ENCODE measurements around the gene BHLHE40.

The BHLHE40 gene

DNA sequence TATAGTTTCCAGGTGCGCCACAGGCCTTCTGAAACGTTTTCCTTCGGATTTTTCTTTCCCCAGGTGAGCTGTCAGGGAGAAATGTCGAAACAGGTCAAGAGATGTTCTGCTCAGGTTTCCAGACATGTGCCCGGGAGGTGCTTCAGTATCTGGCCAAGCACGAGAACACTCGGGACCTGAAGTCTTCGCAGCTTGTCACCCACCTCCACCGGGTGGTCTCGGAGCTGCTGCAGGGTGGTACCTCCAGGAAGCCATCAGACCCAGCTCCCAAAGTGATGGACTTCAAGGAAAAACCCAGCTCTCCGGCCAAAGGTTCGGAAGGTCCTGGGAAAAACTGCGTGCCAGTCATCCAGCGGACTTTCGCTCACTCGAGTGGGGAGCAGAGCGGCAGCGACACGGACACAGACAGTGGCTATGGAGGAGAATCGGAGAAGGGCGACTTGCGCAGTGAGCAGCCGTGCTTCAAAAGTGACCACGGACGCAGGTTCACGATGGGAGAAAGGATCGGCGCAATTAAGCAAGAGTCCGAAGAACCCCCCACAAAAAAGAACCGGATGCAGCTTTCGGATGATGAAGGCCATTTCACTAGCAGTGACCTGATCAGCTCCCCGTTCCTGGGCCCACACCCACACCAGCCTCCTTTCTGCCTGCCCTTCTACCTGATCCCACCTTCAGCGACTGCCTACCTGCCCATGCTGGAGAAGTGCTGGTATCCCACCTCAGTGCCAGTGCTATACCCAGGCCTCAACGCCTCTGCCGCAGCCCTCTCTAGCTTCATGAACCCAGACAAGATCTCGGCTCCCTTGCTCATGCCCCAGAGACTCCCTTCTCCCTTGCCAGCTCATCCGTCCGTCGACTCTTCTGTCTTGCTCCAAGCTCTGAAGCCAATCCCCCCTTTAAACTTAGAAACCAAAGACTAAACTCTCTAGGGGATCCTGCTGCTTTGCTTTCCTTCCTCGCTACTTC, 3.8 kb downstream of the BHLHE40 start:
- in situ Hi-C loops (cut with MboI; ENCODE audit: low sequenced_read_pairs) = loop anchor here (25.0 kb wide), 1 partner anchor 271 kb away; no protein-coding TSS in a partner anchor

DNA sequence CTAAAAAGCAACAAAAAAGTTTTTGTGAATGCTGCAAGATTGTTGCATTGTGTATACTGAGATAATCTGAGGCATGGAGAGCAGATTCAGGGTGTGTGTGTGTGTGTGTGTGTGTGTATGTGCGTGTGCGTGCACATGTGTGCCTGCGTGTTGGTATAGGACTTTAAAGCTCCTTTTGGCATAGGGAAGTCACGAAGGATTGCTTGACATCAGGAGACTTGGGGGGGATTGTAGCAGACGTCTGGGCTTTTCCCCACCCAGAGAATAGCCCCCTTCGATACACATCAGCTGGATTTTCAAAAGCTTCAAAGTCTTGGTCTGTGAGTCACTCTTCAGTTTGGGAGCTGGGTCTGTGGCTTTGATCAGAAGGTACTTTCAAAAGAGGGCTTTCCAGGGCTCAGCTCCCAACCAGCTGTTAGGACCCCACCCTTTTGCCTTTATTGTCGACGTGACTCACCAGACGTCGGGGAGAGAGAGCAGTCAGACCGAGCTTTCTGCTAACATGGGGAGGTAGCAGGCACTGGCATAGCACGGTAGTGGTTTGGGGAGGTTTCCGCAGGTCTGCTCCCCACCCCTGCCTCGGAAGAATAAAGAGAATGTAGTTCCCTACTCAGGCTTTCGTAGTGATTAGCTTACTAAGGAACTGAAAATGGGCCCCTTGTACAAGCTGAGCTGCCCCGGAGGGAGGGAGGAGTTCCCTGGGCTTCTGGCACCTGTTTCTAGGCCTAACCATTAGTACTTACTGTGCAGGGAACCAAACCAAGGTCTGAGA, 4.7 kb downstream of the BHLHE40 start:
- in situ Hi-C loops (cut with MboI; ENCODE audit: low sequenced_read_pairs) = loop anchor here (25.0 kb wide), 1 partner anchor 272 kb away; no protein-coding TSS in a partner anchor

DNA sequence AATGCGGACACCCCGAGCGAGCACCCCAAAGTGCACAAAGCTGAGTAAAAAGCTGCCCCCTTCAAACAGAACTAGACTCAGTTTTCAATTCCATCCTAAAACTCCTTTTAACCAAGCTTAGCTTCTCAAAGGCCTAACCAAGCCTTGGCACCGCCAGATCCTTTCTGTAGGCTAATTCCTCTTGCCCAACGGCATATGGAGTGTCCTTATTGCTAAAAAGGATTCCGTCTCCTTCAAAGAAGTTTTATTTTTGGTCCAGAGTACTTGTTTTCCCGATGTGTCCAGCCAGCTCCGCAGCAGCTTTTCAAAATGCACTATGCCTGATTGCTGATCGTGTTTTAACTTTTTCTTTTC, 5.3 kb downstream of the BHLHE40 start:
- in situ Hi-C loops (cut with MboI; ENCODE audit: low sequenced_read_pairs) = loop anchor here (25.0 kb wide), 1 partner anchor 272 kb away; no protein-coding TSS in a partner anchor

- in situ Hi-C loops (cut with MboI; ENCODE audit: low sequenced_read_pairs) = loop anchor here (25.0 kb wide), 1 partner anchor 273 kb away; no protein-coding TSS in a partner anchor
These were observed 6.3 kb downstream of the BHLHE40 start for GRCh38 chr3:4985330-4986174.

DNA sequence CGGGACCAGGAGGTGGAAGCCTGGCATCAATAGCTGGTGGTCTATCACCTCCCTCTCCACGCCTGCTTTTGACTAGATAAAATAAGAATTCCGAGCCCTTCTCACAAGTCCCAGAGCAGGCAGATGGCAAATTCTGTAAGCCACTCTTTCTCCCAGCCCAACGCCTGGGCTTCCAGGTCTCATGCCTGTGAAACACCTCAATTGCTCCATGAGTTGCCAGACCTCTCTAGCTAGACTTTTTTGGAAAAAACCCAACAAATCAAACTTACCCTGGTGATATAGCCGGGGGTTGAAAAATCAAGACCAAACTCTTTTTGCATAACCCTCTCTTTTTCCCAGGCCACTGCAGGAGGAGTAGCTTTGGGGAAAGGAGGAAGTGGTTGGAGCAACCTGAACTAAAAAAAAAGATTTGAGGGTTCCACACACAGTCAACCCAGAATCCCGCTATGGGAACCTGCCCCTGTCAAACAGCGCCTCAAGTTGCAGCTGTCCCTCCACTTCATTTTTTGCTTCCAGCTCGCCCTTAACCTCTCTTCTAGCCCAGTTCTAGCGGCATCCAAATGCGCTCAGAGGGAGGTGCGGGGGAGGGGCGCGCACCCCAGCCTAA, 7.0 kb downstream of the BHLHE40 start:
- in situ Hi-C loops (cut with MboI; ENCODE audit: low sequenced_read_pairs) = loop anchor here (25.0 kb wide), 1 partner anchor 274 kb away; no protein-coding TSS in a partner anchor

DNA sequence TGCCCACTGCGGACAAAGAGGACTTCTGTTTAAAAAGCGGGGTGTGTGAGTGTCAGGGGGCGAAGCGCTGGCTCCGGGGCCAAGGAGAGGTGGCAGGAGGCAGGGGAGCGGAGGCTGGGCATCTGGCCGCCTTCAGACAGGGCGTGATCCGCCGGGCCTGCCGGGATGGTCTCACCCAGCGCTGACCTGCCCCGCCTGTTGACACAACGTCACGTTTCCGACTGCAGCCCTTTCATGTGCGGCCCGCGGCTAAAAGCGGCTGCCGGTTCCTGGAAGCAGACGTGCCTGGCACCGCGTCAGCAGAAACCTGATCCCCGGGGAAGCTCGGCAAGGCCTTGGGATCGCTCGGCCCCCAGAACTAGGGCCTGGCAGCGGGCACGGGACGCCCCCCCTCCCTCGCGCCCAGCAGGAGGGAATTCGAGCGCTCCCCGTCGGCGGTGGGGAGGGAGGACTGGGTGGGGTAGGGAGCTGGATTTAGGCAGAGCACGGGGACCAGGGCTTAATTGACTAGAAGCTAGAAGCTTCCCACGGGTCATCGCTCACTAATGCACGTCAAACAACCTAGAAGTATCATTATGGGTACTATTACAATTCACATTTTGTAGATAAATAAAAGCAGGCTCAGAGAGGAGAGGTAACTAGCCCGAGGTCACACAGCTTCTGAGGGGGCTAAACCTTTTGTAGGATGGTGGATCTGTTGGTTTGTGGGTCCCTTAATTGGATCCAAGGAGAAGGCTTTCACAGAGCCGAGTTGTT, 7.7 kb downstream of the BHLHE40 start:
- in situ Hi-C loops (cut with MboI; ENCODE audit: low sequenced_read_pairs) = loop anchor here (25.0 kb wide), 1 partner anchor 275 kb away; no protein-coding TSS in a partner anchor

DNA sequence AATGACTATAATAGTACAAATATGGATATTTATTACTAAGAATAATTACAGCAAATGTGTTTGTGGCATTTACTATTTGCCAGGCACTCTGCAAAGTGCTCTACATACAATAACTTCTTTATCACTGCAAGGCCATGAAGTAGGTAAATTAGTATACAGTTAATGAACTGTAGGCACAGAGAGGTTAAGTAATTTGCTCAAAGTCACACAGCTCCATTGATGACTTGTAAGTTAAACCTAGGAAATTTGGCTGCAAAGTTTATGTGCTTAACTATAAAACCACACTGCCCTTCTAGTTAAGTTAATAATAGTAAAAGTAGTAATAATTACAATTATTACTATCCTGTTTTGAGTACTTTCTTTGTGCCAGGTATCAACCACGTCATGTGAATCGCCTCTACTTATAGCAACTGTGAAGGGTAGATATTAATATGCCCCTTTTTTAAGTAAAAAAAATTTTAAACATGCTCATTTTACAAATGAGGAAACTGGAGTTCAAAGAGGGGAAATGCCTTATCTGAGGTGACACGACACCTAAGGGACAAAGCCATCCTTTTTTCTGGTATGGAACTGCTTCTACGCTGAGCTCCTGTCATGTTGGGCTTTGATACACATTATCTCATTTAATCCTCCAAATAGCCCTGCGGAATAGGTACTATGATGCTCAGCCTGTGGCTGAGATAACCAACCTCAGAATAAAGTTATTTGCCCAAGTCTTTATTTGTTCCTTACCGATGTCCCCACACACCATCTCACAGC, 8.5 kb downstream of the BHLHE40 start:
- in situ Hi-C loops (cut with MboI; ENCODE audit: low sequenced_read_pairs) = loop anchor here (25.0 kb wide), 1 partner anchor 275 kb away; no protein-coding TSS in a partner anchor

DNA sequence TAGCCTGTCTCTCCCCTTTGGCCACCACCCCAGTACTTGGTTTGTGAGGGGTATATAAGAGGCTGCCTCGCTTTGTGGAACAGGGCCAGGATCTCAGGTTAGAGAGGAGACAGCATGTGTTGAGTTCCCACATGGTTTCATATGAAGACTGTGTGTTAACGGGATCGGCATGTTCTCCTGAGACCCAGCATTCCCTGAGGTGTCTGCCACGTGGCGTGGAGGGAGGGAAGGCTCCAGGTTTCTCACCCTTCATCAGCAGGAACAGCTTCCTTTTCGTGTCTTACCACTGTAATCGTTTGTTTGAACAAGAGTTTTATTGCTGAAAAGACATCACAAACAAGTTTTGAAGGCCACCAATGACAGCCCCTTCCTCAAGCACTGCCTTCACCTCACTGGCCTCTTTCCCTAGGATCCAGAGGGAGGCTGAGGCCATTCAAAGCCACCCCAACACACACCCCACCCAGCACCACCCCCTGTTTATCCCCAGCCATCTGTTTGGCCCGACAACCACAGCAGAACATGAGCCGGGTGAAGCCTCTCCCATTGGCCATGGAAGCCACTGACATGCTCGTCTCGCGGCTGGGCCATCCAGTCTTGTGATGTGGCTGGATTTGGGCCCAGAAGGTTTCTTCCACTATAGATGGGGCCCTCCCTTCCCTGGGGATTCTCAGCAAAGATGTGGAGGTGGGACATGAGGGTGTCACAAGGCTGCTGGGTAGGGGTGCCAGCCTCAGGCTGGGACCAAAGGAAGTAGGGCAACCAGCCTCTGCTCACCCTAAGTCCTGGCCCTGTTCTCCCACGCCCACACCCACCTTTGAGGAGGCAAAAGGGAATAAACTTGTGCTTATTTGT, 10.0 kb downstream of the BHLHE40 start:
- in situ Hi-C loops (cut with MboI; ENCODE audit: low sequenced_read_pairs) = loop anchor here (25.0 kb wide), 1 partner anchor 277 kb away; no protein-coding TSS in a partner anchor

- in situ Hi-C loops (cut with MboI; ENCODE audit: low sequenced_read_pairs) = loop anchor here (25.0 kb wide), 1 partner anchor 278 kb away; no protein-coding TSS in a partner anchor
These were observed 10.8 kb downstream of the BHLHE40 start for GRCh38 chr3:4990069-4990468.

- in situ Hi-C loops (cut with MboI; ENCODE audit: low sequenced_read_pairs) = loop anchor here (25.0 kb wide), 1 partner anchor 280 kb away; no protein-coding TSS in a partner anchor
These were observed 12.9 kb downstream of the BHLHE40 start for GRCh38 chr3:4992118-4992517.

GRCh38 chr3:4993276-4994143, 14.3 kb downstream of the BHLHE40 start:
- in situ Hi-C loops (cut with MboI; ENCODE audit: low sequenced_read_pairs) = loop anchor here (25.0 kb wide), 1 partner anchor 281 kb away; no protein-coding TSS in a partner anchor

DNA sequence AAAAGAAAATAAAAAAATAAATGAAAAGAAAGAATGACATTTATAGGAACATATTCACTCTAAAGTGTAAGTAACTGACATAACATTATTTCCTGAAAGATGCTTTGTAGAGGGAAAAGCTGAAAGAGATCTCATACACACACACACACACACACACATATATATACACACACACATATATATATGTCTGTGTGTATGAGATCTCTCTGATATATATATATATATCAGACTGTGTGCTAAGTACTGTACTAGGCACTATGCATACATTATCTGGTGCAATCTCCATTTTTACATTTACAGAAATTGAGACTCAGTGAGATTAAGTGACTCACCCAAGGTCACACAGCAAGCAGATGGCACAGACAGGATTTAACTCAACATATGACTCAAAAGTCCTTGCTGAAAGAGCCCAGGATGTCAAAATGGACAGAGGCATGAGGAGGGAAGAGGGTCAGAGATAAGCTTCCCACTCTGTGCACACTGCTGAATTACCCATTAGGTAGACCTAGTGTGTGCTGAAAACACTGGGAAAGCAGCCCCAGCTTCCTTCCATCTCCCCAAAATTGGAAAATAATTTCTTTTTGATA, 15.0 kb downstream of the BHLHE40 start:
- in situ Hi-C loops (cut with MboI; ENCODE audit: low sequenced_read_pairs) = loop anchor here (25.0 kb wide), 1 partner anchor 282 kb away; no protein-coding TSS in a partner anchor

GRCh38 chr3:4994823-4995499, 15.7 kb downstream of the BHLHE40 start:
- in situ Hi-C loops (cut with MboI; ENCODE audit: low sequenced_read_pairs) = loop anchor here (25.0 kb wide), 1 partner anchor 283 kb away; no protein-coding TSS in a partner anchor

GRCh38 chr3:4995500-4996053, 16.3 kb downstream of the BHLHE40 start:
- in situ Hi-C loops (cut with MboI; ENCODE audit: low sequenced_read_pairs) = loop anchor here (25.0 kb wide), 1 partner anchor 283 kb away; no protein-coding TSS in a partner anchor

GRCh38 chr3:4996223-4996765, 17.1 kb downstream of the BHLHE40 start:
- in situ Hi-C loops (cut with MboI; ENCODE audit: low sequenced_read_pairs) = loop anchor here (25.0 kb wide), 1 partner anchor 284 kb away; no protein-coding TSS in a partner anchor
